ENCODE measurements around the gene COL5A3.
"Not testable (repeated sequence)": the region's sequence is repeated elsewhere in the genome, so short reads cannot be mapped to it uniquely, and the experiment has no call there.

The COL5A3 gene

DNA sequence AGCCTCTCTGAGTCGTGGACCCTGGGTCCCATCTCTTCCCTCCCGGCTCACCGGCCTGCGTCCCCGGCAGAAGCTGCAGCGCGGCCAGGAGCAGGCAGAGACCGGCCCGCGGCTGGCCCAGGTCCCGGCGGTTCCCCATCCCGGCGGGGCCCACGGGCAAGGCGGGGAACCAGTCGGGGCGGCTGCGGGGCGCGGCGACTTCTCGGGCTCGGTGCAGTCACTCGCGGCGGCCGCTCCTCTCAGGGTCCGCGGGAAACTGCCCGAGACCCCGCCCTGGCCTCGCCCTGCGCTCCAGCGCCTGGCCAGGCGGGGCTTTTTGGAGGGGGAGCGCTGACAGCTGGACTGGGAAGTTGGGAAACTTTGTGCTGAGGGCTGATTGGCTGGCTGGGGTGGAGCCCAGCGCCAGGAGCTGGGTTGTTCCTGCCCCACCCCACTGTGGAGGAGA lies at the start of gene COL5A3:
COL5A3 (minus strand) TSS at position 258 of the 445 bp plus-strand sequence; CDS start at position 139, 119 bp downstream.
- DNase-seq (ENCODE audit: low read depth), result no peak

GRCh38 chr19:10052602-10053360 lies 42.5 kb upstream of the COL5A3 start:
- DNase-seq (ENCODE audit: low read depth), result no peak

DNA sequence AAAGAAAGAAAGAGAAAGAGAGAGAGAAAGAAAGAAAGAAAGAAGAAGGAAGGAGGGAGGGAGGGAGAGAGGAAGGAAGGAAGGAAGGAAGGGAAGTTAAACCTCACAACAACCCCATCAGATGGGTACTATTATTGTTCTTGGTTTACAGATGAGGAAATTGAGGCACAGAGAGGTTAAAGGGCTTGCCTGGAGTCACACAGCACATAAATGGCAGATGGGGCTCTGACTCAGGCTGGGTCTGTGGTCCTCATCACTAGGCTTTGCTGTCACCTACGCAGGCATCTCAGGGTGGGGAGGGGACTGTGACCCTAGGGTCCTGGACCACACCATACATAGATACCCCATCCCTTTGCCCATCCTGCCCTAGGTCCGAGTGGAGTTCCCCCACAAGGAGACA lies 39.3 kb upstream of the COL5A3 start:
- no peak for DNase-seq (ENCODE audit: low read depth)

DNA sequence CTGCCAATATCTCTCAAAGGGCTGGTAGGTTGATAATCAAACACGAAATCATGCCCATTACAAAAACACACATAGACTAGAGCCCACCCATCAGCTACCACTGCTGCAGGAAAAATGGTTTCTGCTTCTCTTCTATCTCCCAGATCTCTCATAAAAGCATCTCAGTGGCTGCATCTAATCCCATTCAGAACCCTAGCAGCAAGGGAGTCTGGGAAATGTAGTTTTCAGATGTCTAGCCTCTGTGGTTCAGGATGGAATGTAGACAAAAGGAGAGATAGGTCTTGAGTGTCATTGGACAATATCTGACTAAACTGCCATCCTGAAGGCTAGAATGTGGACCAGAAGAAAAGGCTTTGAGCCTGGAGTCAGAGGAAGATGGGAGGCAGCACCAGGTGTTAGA lies 35.1 kb upstream of the COL5A3 start:
- no peak for DNase-seq (ENCODE audit: low read depth)

GRCh38 chr19:10044390-10044789 lies 34.1 kb upstream of the COL5A3 start:
- no peak for DNase-seq (ENCODE audit: low read depth)

GRCh38 chr19:10043286-10043927 lies 33.1 kb upstream of the COL5A3 start:
- DNase-seq (ENCODE audit: low read depth), result peak; percentile 32

- DNase-seq (ENCODE audit: low read depth), result no peak
Measured at GRCh38 chr19:10037809-10038208, 27.5 kb upstream of the COL5A3 start.

DNA sequence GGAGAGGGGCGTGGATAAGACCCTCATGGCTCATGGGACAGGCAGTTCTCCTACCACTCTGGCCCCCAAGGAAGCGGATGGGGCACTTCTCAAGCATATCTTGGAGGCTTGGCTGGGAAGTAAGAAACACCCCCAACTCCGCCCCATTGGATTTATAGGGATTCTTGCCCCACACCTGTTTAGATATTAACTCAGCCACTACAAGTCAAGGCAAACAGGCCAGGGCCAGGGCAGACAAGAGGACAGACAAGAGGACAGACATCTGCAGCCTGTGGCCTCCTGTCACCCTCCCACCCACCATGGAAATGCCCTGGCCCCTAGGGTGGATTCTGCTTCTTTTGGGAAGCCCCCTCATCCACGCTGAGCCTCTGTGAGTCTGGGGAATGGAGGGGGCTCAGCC lies 27.1 kb upstream of the COL5A3 start:
- no peak for DNase-seq (ENCODE audit: low read depth)

DNA sequence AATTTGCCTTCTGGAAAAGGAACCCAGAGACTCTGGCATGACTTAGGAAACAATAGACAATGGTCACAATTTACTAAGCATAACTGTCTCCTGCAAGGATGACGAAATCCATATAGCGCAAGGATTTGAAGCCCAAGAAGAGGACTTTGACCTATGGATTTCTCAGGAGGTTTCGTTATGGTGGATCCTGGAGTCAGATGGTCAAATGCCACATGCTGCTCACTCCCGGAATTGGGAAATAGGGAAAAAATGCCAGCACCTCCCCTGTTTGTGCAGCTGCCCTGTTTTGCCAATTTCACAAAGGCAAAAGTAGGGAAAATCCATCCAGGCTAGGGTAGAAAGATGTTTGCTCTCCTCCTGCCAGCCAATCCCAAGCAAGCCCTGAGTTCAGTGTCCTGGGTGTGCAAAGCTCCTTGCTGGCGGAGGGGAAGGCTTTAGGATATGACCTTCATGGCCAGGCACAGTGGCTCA lies 26.3 kb upstream of the COL5A3 start:
- DNase-seq (ENCODE audit: low read depth), result no peak

DNA sequence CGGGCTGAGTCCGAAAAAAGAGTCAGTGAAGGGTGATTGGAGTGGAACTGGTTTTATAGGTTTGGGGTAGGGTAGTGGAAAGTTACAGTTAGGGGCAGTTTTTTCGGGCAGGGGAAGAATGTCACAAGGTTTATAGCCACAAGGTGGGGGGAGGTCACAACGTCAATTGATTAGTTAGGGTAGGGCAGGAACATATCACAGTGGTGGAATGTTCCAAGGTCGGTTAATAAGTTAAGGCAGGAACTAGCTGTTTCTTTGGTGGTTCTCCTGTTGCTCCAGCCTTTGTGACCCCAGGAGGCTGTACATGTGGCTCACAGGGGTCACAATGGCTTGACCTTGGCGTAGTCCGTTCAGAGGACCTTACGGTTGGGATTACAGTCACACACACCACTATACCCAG lies 23.3 kb upstream of the COL5A3 start:
- no peak for DNase-seq (ENCODE audit: low read depth)

DNA sequence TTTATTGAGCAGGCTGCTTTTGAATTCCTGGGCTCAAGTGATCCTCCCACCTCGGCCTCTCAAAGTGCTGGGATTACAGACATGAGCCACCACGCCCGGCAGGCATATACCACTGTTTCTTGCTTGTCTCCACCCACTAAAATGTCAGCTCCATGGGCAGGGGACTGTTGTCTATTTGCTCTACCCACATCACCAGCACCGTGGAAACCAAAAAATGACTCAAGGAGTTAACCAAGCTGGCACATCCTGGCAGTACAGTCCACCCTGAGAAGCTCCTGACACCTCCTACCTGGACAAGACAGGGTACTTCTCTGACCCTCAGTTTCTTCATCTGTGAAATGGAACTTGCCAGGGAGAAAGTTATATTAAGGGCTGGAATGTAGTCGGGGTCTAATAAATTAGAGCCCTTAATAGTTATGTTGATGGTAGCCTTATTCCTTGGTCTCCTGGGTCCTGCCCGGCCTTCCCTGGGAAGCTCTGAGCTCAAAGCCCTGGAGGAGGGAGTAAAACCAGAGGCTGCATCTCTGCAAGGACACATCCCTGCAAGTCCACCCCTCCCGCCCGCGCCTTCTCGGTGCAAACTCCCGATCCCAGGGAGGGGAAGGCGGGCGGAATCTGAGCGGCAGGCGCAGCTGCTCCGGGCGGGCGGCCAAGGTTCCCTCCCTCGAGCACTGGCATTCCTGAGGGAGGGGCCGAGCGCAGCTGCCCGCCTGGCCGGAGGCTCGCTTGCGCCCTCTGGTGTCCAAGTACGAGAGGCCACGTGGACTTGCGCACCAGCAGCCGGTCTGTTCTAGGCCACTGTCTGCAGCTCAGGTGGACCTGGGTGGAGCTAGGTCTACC lies 17.1 kb upstream of the COL5A3 start:
- peak; percentile 81 for DNase-seq (ENCODE audit: low read depth)

DNA sequence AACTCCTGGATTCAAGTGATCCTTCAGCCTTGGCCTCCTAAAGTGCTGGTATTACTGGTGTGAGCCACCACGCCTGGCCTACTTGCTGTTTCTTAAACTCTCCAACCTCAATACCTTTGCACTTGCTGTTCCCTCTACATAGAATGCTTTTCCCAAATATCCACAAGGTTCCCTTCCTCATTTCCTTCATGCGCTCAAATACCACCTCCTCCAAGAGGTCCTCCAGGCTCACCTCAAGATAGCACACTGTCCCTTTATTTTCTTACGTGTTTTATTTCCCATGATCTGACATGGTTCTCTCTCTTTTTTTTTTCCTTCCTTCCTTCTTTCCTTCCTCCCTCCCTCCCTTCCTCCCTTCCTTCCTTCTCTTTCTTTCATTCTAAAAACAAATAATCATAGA lies 16.4 kb upstream of the COL5A3 start:
- no peak for DNase-seq (ENCODE audit: low read depth)

GRCh38 chr19:10023096-10023495 lies 12.8 kb upstream of the COL5A3 start:
- DNase-seq (ENCODE audit: low read depth), result not testable (repeated sequence)

DNA sequence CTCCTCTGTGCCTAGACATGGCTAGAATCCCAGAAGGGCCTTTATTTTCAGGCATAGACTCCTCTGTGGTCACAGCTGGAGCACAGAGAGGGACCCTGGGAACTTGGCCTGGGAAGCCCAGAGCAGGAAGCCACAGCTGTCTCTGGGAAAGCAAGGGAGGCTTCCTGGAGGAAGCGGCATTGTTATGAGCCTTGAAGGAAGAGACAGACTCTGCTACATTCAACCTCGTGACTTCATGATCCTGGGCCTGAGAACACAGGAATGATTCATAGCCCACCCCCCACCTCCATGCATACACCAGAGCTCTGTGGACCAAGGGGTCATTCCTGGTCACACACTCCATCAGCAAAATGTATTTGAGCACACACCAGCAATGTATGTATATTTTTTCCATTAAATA lies 11.6 kb upstream of the COL5A3 start:
- no peak for DNase-seq (ENCODE audit: low read depth)

DNA sequence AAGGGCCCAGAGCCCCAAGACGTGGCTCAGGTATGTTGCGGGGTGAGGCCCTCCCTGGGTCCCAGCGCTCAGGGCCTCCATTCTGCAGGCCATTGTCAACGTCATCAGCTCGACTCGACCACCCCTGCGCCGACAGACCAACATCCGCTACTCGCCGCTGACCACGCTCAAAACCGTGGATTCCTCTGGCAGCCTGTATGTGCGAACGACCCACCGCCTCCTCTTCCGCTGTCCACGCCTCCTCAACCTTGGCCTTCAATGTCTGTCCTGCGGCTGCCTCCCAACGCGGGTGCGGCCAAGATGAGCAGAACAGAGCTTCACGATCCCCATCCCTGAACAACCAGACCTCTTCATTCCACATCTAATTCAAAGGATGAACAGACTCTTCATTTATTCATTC lies 11.1 kb upstream of the COL5A3 start:
- DNase-seq (ENCODE audit: low read depth), result no peak

DNA sequence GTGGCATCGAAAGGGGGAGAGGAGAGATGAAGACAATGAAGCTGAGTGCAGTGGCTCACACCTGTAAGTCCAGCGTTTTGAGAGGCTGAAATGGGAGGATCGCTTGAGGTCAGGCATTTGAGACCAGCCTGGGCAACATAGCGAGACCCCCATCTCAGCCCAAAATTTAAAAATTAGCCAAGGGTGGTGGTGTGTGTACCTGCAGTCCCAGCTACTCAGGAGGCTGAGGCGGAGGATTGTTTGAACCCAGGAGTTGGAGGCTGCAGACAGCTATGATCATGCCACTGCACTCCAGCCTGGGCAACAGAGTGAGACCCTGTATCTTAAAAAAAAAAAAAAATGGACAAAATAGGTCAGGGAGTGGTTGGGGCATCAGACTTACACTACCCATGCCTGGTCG lies 10.5 kb upstream of the COL5A3 start:
- no peak for DNase-seq (ENCODE audit: low read depth)

- DNase-seq (ENCODE audit: low read depth), result no peak
Measured at GRCh38 chr19:10019246-10019645, 8.9 kb upstream of the COL5A3 start.

- no peak for DNase-seq (ENCODE audit: low read depth)
Measured at GRCh38 chr19:10018786-10019185, 8.5 kb upstream of the COL5A3 start.

DNA sequence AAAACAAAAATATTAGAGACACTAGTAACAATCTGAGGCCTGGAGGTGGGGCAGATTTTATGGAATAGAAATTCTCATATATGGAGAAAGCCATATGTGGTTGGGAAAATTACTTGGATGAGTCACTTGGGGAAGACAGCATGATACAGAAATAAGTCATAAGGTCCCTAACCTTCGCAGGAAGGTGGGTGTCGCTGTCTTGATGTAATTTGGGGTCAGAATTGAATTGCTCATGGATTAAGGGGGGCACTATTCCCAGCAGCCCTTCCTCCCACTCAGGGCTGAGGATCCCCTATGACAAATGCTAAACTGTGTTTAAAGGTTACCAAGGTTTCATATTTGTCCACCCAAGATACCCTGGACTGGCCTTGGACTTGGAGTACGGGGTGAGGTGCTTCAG lies 8.0 kb upstream of the COL5A3 start:
- no peak for DNase-seq (ENCODE audit: low read depth)

- DNase-seq (ENCODE audit: low read depth), result no peak
Measured at GRCh38 chr19:10013834-10014618, 3.7 kb upstream of the COL5A3 start.

- DNase-seq (ENCODE audit: low read depth), result no peak
Measured at GRCh38 chr19:10013316-10013715, 3.0 kb upstream of the COL5A3 start, which contains the start of gene RDH8. TSS of gene RDH8 (plus strand) at chr19:10013483. CDS start at chr19:10013498, 15 bp downstream.

DNA sequence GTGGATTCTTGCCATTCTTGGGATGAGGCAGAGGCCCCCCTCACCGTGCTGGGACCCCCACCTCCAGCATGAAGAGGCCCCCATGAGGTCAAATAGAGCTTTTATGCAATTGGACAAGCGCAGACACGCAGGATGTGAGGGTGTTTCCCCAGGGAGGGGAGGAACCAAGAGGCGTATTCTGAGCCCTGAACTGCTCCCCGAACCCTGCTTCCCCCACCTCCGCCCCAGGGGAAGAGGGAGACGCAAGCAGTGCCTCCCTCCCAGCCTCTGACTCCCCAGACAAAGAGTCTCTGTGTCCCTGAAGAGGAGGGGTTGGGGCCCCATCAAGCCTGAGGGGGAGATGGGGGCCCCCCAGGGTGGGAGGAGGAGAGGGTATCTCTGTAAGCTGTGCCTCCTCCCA lies 1.7 kb upstream of the COL5A3 start:
- no peak for DNase-seq (ENCODE audit: low read depth)

Measured in amniotic epithelial cell (primary cell).